ENCODE measurements around the gene RFXAP. TPM values are rescaled to one million over a fixed set of nuclear protein-coding genes. Genes with fewer than 3 reads are reported as not detected.

Gene RFXAP
- polyA plus RNA-seq, 1 of the 3 experiments (the other 2 are of a cell fraction), result 4.1 TPM

GRCh38 chr13:36872621-36873020 lies 53.6 kb downstream of the RFXAP start:
- CTCF ChIA-PET, result interaction anchor here (0.7 to 1.2 kb wide), 4 partner anchors 10 to 102 kb away, joined by 3 to 4 read pairs (median 3); no protein-coding TSS in a partner anchor
- Histone ChIP-seq H4K20me1 (ENCODE audit: insufficient read depth) (no peaks in the 10 kb centered on the region), H2AFZ (ENCODE audit: low read depth) (no peak overlapping the region), H3F3A (replicated peaks; ENCODE audit: insufficient read depth) (no peaks in the 10 kb centered on the region), H3K27me3 (ENCODE audit: insufficient read depth) (no peaks in the 10 kb centered on the region), H3K4me2 (no peak overlapping the region), H3K4me1 (ENCODE audit: control insufficient read depth in 1 of 2, insufficient read depth in 2 of 2, low read depth in 1 of 2, low read length in 1 of 2) (peaks cover 7 to 9% of the 10 kb centered on the region in 2 experiments; a peak in 3 of 4 replicates), H3K27ac (ENCODE audit: low read depth in 2 of 2, low read length in 1 of 2) (no peak overlapping the region), H3K9me2 (no peaks in the 10 kb centered on the region), H3K36me3 (replicated peaks in 1 of 2; ENCODE audit: control insufficient read depth in 1 of 2, insufficient read depth in 2 of 2, low read length in 1 of 2) (peaks cover 11 to 47% of the 10 kb centered on the region in 2 experiments), H3K9ac (no peak overlapping the region), H3K79me2 (ENCODE audit: insufficient read depth) (peaks cover 24% of the 10 kb centered on the region; the same call in 1 of the 2 replicates), H3K9me3 (no peaks in the 10 kb centered on the region), H3K4me3 (ENCODE audit: low read depth in 2 of 2, low read length in 1 of 2) (no peak overlapping the region)
- POLR2A ChIA-PET, result no interaction called here
- WGBS (ENCODE audit: low lambda C conversion rate), result 87% methylated on average over 10 of the region's 10 CpGs
- TF ChIP-seq SIN3A (IDR thresholded peaks at IDR 0.05; ENCODE audit: borderline replicate concordance, low read depth, low read length) (no peak), FOXM1 (IDR thresholded peaks at IDR 0.05; ENCODE audit: low read depth) (no peak), NRF1 (IDR thresholded peaks at IDR 0.05; ENCODE audit: low read depth, low read length) (no peak), JUND (IDR thresholded peaks at IDR 0.05) (no peak), RFX5 (IDR thresholded peaks at IDR 0.05; ENCODE audit: low read length) (no peak), MAX (IDR thresholded peaks at IDR 0.05; ENCODE audit: low read depth) (no peak), NFIC (IDR thresholded peaks at IDR 0.05; ENCODE audit: borderline replicate concordance) (no peak), RXRA (IDR thresholded peaks at IDR 0.05; ENCODE audit: borderline replicate concordance, low read depth) (no peak), IRF3 (IDR thresholded peaks at IDR 0.05; ENCODE audit: low read depth, low read length) (no peak), SMC3 (IDR thresholded peaks at IDR 0.05; ENCODE audit: low read depth, low read length) (no peak), GABPA (IDR thresholded peaks at IDR 0.05; ENCODE audit: low read depth) (no peak)
- TF ChIP-seq, protein P1, sequence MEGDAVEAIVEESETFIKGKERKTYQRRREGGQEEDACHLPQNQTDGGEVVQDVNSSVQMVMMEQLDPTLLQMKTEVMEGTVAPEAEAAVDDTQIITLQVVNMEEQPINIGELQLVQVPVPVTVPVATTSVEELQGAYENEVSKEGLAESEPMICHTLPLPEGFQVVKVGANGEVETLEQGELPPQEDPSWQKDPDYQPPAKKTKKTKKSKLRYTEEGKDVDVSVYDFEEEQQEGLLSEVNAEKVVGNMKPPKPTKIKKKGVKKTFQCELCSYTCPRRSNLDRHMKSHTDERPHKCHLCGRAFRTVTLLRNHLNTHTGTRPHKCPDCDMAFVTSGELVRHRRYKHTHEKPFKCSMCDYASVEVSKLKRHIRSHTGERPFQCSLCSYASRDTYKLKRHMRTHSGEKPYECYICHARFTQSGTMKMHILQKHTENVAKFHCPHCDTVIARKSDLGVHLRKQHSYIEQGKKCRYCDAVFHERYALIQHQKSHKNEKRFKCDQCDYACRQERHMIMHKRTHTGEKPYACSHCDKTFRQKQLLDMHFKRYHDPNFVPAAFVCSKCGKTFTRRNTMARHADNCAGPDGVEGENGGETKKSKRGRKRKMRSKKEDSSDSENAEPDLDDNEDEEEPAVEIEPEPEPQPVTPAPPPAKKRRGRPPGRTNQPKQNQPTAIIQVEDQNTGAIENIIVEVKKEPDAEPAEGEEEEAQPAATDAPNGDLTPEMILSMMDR (IDR thresholded peaks at IDR 0.05), result no peak
- TF ChIP-seq, protein P2, sequence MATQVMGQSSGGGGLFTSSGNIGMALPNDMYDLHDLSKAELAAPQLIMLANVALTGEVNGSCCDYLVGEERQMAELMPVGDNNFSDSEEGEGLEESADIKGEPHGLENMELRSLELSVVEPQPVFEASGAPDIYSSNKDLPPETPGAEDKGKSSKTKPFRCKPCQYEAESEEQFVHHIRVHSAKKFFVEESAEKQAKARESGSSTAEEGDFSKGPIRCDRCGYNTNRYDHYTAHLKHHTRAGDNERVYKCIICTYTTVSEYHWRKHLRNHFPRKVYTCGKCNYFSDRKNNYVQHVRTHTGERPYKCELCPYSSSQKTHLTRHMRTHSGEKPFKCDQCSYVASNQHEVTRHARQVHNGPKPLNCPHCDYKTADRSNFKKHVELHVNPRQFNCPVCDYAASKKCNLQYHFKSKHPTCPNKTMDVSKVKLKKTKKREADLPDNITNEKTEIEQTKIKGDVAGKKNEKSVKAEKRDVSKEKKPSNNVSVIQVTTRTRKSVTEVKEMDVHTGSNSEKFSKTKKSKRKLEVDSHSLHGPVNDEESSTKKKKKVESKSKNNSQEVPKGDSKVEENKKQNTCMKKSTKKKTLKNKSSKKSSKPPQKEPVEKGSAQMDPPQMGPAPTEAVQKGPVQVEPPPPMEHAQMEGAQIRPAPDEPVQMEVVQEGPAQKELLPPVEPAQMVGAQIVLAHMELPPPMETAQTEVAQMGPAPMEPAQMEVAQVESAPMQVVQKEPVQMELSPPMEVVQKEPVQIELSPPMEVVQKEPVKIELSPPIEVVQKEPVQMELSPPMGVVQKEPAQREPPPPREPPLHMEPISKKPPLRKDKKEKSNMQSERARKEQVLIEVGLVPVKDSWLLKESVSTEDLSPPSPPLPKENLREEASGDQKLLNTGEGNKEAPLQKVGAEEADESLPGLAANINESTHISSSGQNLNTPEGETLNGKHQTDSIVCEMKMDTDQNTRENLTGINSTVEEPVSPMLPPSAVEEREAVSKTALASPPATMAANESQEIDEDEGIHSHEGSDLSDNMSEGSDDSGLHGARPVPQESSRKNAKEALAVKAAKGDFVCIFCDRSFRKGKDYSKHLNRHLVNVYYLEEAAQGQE (IDR thresholded peaks at IDR 0.05; ENCODE audit: low read depth, low read length), result no peak
- no peak for DNase-seq
